ENCODE data around the gene EPHA1.

Gene EPHA1

GRCh38 chr7:143408686-143409561 lies at the start of gene EPHA1:
TSS of gene EPHA1 (minus strand) at chr7:143408856. CDS start at chr7:143408805, 51 bp downstream.
- DNase-seq: no peak

GRCh38 chr7:143458263-143458662 lies 49.6 kb upstream of the EPHA1 start:
- no peak for DNase-seq

- DNase-seq: no peak
Measured at GRCh38 chr7:143456992-143457793, 48.5 kb upstream of the EPHA1 start.

- no peak for DNase-seq
Measured at GRCh38 chr7:143455942-143456341, 47.3 kb upstream of the EPHA1 start.

- no peak for DNase-seq
Measured at GRCh38 chr7:143455491-143455890, 46.8 kb upstream of the EPHA1 start.

- no peak for DNase-seq
Measured at GRCh38 chr7:143454091-143454680, 45.5 kb upstream of the EPHA1 start.

- DNase-seq: no peak
Measured at GRCh38 chr7:143452495-143452894, 43.8 kb upstream of the EPHA1 start.

- no peak for DNase-seq
Measured at GRCh38 chr7:143451746-143452145, 43.1 kb upstream of the EPHA1 start.

GRCh38 chr7:143451122-143451521 lies 42.5 kb upstream of the EPHA1 start:
- DNase-seq: no peak

GRCh38 chr7:143449793-143450192 lies 41.1 kb upstream of the EPHA1 start:
- DNase-seq: no peak

- no peak for DNase-seq
Measured at GRCh38 chr7:143448429-143448828, 39.8 kb upstream of the EPHA1 start.

- DNase-seq: no peak
Measured at GRCh38 chr7:143447466-143447865, 38.8 kb upstream of the EPHA1 start.

GRCh38 chr7:143444785-143445184 lies 36.1 kb upstream of the EPHA1 start:
- DNase-seq: no peak

GRCh38 chr7:143444063-143444782 lies 35.6 kb upstream of the EPHA1 start:
- DNase-seq: no peak

GRCh38 chr7:143443153-143443552 lies 34.5 kb upstream of the EPHA1 start, which contains the start of gene TAS2R60:
TSS of gene TAS2R60 (plus strand) at chr7:143443453. CDS start at chr7:143443453, 0 bp downstream.
- DNase-seq: no peak

GRCh38 chr7:143439866-143440265 lies 31.2 kb upstream of the EPHA1 start:
- DNase-seq: no peak

- DNase-seq: no peak
Measured at GRCh38 chr7:143437578-143437977, 28.9 kb upstream of the EPHA1 start.

GRCh38 chr7:143436325-143436946 lies 27.8 kb upstream of the EPHA1 start:
- no peak for DNase-seq

- no peak for DNase-seq
Measured at GRCh38 chr7:143435266-143435665, 26.6 kb upstream of the EPHA1 start.

- DNase-seq: no peak
Measured at GRCh38 chr7:143434660-143435059, 26.0 kb upstream of the EPHA1 start.

- no peak for DNase-seq
Measured at GRCh38 chr7:143433759-143434158, 25.1 kb upstream of the EPHA1 start.

GRCh38 chr7:143431109-143431508 lies 22.5 kb upstream of the EPHA1 start:
- DNase-seq: no peak

Data from AML-193 (cell line).